ENCODE results near the gene CCDC107.
A peak's percentile ranks its signal among the peaks of the same experiment; 100 is the strongest.
"Not testable (repeated sequence)": the region's sequence is repeated elsewhere in the genome, so short reads cannot be mapped to it uniquely, and the experiment has no call there.

Gene CCDC107

DNA sequence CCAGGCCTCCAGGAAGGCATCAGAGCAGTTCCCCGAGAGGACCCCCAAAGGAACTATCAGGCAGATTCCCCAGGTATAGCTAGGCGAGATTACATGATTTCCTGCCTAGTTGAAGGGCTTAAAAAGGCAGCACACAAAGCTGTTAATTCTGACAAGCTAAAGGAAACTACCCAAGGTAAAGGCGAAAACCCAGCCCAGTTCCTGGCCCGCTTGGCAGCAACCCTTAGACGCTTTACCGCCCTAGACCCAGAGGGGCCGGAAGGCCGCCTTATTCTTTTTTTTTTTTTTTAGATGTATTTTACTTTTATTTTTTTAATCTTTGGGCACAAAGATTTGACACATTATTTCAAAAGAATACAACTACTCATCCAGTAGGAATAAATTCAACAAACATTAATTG, 19.3 kb upstream of the CCDC107 start:
- not testable (repeated sequence) for DNase-seq

DNA sequence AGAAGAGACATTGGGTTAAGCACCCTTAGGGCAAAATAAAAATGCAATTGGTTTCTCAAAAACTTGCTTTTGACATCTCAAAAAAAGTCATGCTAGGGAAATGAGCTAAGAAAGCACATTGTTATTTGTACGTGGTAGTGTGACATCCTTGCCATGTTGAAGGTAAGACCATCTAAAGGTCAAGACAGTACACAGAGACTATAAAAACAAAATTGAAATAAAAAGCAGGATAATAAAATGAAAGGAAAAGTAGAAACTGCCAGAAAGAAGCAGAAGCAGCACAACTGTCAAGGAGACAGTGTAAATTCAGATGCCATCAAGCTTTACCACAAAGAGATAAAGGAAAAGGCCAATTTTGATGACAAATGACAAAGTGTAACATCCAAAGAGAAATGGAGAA, 18.9 kb upstream of the CCDC107 start:
- not testable (repeated sequence) for DNase-seq

- DNase-seq: no peak
Measured at GRCh38 chr9:35639631-35640030, 18.5 kb upstream of the CCDC107 start.

DNA sequence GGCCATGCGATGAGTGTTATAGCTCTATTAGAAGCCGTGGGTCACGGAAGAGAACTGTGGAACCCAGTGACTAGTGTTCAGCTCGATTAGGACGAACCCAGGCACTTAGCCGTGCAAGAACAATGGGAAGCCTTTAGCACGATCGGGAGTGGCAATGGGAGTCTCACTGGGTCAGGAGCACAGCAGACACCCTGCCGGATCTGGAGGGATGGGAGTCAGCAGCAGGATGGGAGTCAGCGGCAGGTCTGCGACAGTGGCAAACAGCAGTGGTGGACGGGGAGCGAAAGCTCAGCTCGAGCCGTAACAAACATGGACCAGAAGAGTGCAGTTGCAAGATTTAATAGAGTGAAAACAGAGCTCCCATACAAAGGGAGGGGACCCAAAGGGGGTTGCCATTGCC, 17.7 kb upstream of the CCDC107 start:
- not testable (repeated sequence) for DNase-seq

GRCh38 chr9:35641478-35641877, 16.6 kb upstream of the CCDC107 start:
- not testable (repeated sequence) for DNase-seq

DNA sequence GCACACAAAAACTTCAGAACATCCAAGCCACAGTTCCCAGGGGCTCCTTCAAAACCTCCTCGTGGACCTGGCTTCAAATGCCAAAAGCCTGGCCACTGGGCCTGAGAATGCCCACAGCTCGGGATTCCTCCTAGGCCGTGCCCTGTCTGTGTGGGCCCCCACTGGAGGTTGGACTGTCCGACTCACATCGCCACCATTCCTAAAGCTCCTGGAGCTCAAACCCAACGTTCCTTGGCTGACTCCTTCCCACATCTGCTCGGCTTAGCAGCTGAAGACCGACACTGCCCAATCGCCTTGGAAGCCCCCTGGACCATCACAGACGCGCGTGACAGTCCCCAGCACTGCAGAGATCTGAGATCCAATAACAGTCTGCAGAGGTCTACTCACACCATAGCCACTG, 15.0 kb upstream of the CCDC107 start:
- no peak for DNase-seq

- DNase-seq: not testable (repeated sequence)
Measured at GRCh38 chr9:35645736-35646135, 12.4 kb upstream of the CCDC107 start.

GRCh38 chr9:35646153-35646532, 11.9 kb upstream of the CCDC107 start:
- no peak for DNase-seq

DNA sequence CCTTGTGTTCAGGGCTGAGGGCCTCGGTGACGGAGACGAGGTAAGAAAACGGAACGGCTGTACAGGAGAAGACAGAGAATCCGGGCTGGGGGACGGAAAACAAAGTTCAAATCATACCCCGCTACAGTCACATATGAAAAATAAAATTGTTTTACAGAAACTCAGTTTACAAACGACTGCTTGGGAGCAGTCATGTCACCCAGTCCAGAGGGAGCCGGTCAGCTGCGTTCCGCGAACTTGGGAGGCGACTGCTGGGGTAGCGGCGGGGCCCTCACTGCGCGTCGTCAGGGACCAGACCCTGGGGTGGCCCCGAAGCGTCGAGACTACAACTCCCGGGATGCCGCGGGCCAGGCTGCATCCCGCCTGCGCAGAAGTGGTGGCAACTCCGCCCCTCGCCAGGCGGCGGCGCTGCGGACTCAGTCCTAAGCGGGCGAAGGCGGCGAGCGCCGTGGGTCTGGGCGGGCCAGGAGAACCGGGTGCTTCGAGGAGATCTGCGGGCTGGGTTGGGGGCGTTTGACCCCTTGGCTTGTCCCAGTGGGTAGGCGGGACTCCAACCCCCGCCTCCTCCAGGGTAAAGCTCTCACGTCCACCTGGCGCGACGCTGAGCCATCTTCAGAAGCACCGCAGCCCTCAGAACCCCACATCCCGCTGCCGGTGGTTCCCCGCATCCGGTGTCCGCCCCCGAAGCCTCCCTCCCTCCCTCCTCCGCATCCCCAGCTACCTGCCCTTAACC, 11.4 kb upstream of the CCDC107 start:
- DNase-seq: peak; percentile 84

DNA sequence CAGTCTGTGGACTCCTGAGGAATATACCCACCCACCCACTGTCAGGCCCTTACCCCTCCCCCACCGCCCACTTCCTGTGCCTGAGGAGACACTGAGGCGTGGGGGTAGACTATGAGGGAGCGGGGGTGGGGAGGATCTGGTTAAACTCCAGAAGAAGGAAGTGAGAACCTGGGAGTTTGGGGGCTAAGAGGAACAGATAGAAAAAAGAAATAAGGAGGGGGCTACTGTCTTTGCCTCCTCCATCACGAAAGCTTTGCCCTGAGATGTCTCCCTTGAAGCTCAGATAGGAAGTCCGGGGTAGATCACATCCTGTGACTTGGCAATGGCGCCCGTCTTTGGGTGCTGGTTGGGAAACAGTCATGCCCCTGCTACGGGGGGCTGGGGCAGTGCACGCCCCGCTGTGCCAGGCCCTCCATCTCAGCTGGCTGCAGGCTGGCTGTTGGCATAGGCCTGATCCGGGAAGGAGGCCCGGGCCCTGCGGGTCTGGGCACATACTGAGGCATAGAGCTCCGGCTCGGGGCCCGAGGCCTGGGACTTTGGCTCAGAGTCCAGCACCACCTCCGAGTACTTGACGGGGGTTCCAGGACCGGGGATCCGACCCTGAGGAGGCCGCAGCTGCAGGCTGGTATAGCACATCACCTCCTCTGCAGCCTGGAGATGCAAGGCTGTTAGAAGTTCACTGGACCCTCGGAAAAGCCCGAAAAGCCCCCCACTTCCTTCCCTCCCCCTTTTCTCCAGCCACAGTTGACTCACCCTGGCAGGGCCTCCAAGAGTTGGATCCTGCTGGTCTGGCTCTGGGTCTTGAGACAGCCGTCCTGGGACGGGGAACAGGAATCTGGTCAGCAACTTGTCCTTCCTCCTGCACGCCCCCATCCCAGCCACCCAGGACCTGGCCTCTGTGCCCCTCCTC, 8.4 kb upstream of the CCDC107 start:
- DNase-seq: no peak

DNA sequence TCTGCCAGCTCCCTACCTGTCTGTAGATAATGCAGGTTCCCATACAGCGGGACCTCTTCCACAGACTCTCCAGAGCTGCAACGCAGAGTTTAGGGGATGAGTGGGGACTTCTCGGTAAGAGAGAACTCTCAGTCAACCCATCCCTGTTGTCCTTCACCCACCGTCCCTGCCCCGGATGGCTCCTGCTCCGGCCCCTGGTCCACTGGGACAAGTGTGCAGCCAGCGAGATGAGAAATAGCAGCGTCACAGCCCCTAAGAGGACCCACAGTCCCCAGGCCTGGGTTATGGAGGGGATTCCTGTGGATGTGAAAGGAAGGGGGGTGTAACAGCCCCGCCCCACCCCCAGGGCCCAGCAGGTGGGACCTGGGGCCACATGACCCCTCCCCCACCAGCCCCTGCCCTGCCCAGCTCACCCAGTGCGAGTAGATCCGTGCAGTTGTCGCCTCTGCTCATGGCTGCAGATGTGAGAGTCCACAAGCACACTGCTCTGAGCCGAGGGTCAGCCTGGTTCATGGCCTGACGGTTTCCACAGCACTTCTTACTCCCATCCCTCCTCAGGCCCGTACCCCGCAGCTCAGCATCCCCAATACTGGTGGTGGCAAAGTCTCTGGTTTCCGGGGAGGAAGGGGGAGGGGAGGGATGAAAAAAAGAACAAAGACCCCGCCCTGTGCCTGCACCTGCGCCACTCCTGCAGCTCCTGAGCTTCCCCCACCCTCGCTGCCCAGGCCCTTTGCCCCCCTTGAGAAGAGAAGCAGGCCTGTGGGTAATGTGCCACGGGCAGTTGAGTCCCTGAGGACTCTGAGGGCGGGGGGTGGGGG, 7.5 kb upstream of the CCDC107 start, which contains the start of gene SIT1:
Gene SIT1, minus strand, starts transcription at position 591 of the 818 bp plus-strand sequence. Its CDS starts 78 bp downstream, at position 513.
- no peak for DNase-seq

GRCh38 chr9:35651956-35652828, 5.9 kb upstream of the CCDC107 start:
- no peak for DNase-seq

- no peak for DNase-seq
Measured at GRCh38 chr9:35652829-35653209, 5.3 kb upstream of the CCDC107 start.

- DNase-seq: no peak
Measured at GRCh38 chr9:35653611-35654010, 4.5 kb upstream of the CCDC107 start.

DNA sequence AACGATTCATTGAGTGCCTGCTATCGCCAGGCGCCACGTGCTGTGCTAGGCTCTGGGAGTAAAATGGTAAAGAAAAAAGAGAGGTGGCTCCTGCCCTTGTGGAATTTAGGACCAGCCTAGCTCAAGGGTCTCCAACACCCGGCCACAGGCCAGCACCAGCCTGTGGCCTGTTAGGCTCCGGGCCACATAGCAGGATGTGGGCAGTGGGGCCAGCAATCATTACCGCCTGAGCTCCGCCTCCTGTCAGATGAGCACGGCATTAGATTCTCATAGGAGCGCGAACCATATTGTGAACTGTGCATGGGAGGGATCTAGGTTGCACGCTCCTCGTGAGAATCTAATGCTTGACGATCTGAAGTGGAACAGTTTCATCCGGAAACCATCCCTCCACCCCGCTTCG, 1.7 kb upstream of the CCDC107 start:
- no peak for DNase-seq

DNA sequence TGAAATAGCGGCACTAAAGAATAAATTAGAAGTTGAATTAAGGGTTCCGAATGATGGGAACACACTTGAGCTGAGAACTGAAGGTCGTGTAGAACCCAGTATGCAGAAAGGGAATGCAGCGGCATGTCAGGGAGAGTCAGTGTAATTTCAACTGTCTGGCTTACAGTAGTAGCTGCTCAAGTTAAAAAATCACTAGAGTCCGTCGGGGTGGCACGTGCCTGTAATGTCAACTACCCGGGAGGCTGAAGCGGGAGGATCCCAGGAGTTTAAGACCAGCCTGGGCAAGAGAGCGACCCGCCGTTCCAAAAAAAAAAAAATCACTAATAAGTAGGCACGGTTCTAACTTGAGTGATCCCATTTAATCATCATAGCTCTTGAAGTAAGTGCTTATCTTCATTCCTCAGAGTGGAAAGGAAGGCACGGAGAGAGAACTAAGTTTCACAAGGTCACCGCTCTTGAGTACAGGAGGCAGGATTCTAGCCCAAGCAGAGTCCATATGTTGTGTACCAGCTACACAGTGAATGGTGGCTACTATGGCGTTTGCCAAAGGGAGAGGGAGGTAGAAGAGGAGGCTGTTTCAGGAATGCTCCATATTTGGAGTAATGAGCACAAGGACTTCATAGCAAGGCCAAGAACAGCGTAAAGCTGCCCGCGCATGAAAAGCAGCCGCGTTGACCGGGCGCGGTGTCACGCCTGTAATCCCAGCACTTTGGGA, 1.1 kb upstream of the CCDC107 start:
- DNase-seq: no peak

GRCh38 chr9:35657546-35658136, 451 bp upstream of the CCDC107 start, which contains the start of gene RMRP:
Gene RMRP, minus strand, starts transcription at chr9:35658019.
- DNase-seq: peak; percentile 86

GRCh38 chr9:35658968-35659220, 802 bp downstream of the CCDC107 start:
- DNase-seq: no peak

GRCh38 chr9:35659340-35659739, 1.2 kb downstream of the CCDC107 start:
- DNase-seq: no peak

- no peak for DNase-seq
Measured at GRCh38 chr9:35660966-35661415, 2.9 kb downstream of the CCDC107 start.

DNA sequence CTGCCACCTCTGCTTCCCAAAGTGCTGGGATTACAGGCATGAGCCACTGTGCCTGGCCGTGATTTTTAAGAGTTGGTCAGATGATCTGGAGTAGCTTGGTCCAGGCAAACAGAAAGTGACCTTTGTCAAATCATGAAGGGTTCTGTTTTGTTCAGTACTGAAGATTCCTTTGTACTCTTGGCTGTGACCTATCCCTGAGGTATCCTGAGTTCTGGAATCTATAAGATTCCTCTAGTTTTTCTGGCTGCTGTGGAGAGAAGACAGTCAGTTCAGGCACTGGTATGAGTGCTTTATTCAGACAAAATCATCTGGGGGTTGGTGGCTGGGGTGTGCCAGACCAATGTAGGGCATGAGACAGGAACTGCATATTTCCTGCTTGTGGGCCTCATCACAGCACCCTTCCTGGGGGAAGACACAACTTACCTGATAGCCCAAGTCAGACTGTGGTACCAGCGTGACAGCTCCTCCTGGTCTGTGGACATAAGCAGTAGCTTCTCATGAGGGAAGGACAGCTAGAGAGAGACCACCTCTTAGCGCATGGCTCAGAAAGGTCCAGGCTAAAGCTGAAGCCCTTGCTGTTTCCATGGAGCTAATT, 3.8 kb downstream of the CCDC107 start:
- DNase-seq: no peak

All from activated CD4-positive, alpha-beta T cell treated with anti-CD3 and anti-CD28 coated beads for 1 hour (primary cell).